ENCODE data around the gene BABAM2. TPM values are rescaled to one million over a fixed set of nuclear protein-coding genes. Genes with fewer than 3 reads are reported as not detected.
"Not testable (repeated sequence)": the region's sequence is repeated elsewhere in the genome, so short reads cannot be mapped to it uniquely, and the experiment has no call there.

Gene BABAM2
- polyA plus RNA-seq, 4 donors: 43.6 to 58.2 (median 51.3) TPM

DNA sequence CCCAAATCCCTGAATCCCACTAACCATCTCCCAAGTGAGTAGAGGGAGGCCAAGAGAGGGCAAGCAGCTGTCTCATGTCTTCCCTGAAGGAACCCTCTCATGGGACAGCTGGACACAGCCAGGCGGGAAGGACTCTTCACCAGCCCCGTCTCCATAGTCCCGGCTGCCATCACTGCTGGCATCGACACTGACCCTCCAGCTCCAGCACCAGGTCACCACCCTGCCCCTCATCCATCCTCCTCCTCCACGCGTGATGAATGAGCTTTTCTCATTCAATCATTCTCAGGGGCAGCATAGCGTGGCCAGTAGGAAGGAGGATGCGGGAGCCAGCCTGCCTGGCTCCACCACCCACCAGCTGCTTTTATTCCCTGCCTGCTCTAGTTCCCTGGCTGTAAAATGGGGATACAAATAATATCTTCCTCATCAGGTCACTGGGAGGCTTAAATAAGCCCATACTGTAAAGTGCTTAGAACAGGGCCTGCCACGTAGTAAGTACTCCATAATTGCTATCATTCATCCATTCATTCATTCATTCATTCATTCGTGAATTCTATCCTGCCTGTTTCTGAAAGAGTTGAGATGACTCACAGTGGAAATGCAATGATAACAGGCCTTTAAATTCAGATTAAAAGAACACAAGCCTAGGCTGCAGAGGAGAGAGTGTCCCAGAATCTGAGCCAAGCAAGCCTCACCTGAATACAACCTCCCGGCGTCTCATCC lies 471.6 kb downstream of the BABAM2 start:
- no peak for DNase-seq (ENCODE audit: low read depth in 4 of 4, low spot score in 2 of 4)

- DNase-seq (ENCODE audit: low read depth in 4 of 4, low spot score in 2 of 4): no peak
Observed at GRCh38 chr2:28362991-28363521, 472.5 kb downstream of the BABAM2 start.

- DNase-seq (ENCODE audit: low read depth in 4 of 4, low spot score in 2 of 4): no peak
Observed at GRCh38 chr2:28363686-28364280, 473.3 kb downstream of the BABAM2 start.

- no peak for DNase-seq (ENCODE audit: low read depth in 4 of 4, low spot score in 2 of 4)
Observed at GRCh38 chr2:28364610-28365009, 474.1 kb downstream of the BABAM2 start.

DNA sequence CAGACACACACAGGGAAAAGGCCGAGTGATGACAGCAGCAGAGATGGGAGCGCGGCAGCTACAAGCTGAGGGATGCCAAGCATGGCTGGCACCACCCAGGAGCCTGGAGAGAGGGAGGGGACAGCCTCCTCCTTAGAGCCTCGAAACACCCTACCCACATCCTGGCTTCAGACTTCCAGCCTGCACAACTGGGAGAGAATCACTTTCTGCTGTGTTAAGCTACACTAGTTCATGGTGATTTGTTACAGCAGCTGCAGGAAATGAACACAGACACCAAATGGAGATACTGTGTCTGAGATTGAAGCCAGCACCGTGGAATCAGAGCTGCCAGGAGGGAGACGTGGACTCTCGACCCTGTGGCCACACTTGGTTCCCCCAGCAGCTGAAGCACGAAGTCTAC lies 474.6 kb downstream of the BABAM2 start:
- DNase-seq (ENCODE audit: low read depth in 4 of 4, low spot score in 2 of 4): no peak

DNA sequence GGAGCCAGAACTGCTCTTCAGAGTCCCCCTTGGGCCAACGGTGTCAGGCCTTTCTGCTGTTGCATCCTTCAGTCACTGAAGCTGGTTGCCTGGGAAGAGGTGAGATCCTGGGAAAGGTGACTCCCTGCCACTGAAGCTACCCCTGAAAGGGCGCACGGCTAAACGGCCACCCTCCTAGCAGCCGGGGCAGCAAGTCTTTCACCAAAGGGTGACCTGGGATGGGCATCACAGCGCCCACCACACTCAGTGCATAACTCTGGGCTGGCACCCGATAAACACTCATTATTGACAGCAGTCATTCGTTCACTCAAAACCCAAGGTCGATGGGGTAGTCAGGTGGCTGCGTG lies 475.6 kb downstream of the BABAM2 start:
- DNase-seq (ENCODE audit: low read depth in 4 of 4, low spot score in 2 of 4): no peak

GRCh38 chr2:28366496-28367282 lies 476.2 kb downstream of the BABAM2 start:
- DNase-seq (ENCODE audit: low read depth in 4 of 4, low spot score in 2 of 4): no peak

GRCh38 chr2:28367667-28368356 lies 477.3 kb downstream of the BABAM2 start:
- no peak for DNase-seq (ENCODE audit: low read depth in 4 of 4, low spot score in 2 of 4)

DNA sequence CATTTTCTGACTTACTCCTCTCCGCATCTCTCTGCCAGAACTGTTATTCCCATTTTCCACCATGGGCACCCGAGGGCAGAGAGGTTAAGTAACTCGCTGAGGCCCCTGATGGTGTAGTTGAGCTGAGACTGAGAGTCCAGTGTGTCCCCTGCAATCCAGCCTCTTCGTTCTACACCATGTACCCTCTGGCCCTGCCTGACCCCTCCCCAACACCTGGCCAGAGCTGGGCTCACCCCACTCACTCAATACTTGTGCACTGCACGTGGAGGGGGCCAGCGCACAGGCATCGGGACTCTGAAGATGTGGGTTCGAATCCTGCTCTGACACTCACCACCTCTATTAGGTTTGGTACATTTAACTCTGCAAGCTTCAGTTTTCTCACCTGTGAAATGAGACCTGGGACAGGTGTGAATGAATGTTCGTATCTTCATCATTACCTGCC lies 477.8 kb downstream of the BABAM2 start:
- no peak for DNase-seq (ENCODE audit: low read depth in 4 of 4, low spot score in 2 of 4)

- DNase-seq (ENCODE audit: low read depth in 4 of 4, low spot score in 2 of 4): no peak
Observed at GRCh38 chr2:28369358-28369757, 478.8 kb downstream of the BABAM2 start.

GRCh38 chr2:28370354-28370753 lies 479.8 kb downstream of the BABAM2 start:
- no peak for DNase-seq (ENCODE audit: low read depth in 4 of 4, low spot score in 2 of 4)

DNA sequence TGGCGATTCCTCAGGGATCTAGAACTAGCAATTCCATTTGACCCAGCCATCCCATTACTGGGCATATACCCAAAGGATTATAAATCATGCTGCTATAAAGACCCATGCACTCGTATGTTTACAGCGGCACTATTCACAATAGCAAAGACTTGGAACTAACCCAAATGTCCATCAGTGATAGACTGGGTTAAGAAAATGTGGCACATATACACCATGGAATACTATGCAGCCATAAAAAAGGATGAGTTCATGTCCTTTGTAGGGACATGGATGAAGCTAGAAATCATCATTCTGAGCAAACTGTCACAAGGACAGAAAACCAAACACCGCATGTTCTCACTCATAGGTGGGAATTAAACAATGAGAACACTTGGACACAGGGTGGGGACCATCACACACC lies 481.2 kb downstream of the BABAM2 start:
- DNase-seq (ENCODE audit: low read depth in 4 of 4, low spot score in 2 of 4): not testable (repeated sequence)

GRCh38 chr2:28373854-28374253 lies 483.3 kb downstream of the BABAM2 start:
- DNase-seq (ENCODE audit: low read depth in 4 of 4, low spot score in 2 of 4): no peak

DNA sequence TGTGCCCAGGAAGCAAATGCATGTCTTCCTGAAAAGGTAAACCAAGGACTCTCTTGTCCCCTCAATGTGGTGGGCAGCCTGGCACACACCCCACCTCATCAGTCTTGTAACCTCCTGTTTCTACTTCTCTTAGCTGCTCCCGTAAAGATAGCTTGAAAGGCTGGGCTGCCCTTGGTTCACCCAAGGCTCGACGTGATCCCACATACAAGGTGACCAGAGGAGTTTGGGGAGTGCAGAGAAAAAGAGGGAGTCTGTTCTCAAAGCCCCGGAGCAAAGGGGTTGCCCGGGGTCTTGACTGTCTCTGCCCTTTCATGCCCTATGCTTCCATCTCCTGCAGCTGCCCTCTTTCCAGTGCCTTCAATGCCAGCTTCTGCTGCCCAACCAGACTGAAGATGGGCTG lies 483.8 kb downstream of the BABAM2 start:
- DNase-seq (ENCODE audit: low read depth in 4 of 4, low spot score in 2 of 4): no peak

GRCh38 chr2:28375236-28375635 lies 484.7 kb downstream of the BABAM2 start:
- DNase-seq (ENCODE audit: low read depth in 4 of 4, low spot score in 2 of 4): no peak

- DNase-seq (ENCODE audit: low read depth in 4 of 4, low spot score in 2 of 4): no peak
Observed at GRCh38 chr2:28375742-28376631, 485.5 kb downstream of the BABAM2 start.

GRCh38 chr2:28377195-28377816 lies 486.8 kb downstream of the BABAM2 start:
- no peak for DNase-seq (ENCODE audit: low read depth in 4 of 4, low spot score in 2 of 4)

GRCh38 chr2:28377984-28378678 lies 487.6 kb downstream of the BABAM2 start:
- DNase-seq (ENCODE audit: low read depth in 4 of 4, low spot score in 2 of 4): no peak

Data from left renal cortex interstitium (tissue), 4 donors.